B cell (primary cell): Measurements from ENCODE around the gene PRUNE1. TPM values are rescaled to one million over a fixed set of nuclear protein-coding genes. Genes with fewer than 3 reads are reported as not detected.

ENCODE experiments used
- ATAC-seq: fragments of 200-7000 bp; cut with Tn5 transposase; one replicate; pipeline ENCODE4 v1.10.0; 2021; ENCODE audit warnings: low read depth, mild to moderate bottlenecking, moderate number of reproducible peaks, moderate library complexity
- CTCF ChIA-PET: fragments of 350-600 bp; sonication (Branson Sonifier 250); formaldehyde crosslinking; loops from one replicate; lab custom pipeline; 2021; ENCODE audit warnings: antibody characterized with exemption, inconsistent platforms; lab: Charles Lee
- POLR2A ChIA-PET: fragments of 350-600 bp; sonication (Branson Sonifier 250); formaldehyde crosslinking; loops from one replicate; lab custom pipeline; 2021; ENCODE audit warnings: antibody characterized with exemption; lab: Charles Lee
- DNase-seq: peaks from one replicate; pipeline ENCODE4 v3.0.0; 2013
- H2AFZ ChIP-seq: 2 replicates; pipeline ENCODE4 v1.6.1; 2012; ENCODE audit warnings: mild to moderate bottlenecking, low read depth, low read length; ENCODE audit not compliant: insufficient read depth, poor library complexity, severe bottlenecking
- H3K27ac ChIP-seq, 2 donors: 1 replicate in 1 of 2; 2 replicates in 1 of 2; pipeline ENCODE4 v1.5.1; 2012 to 2013; ENCODE audit warnings: low read length in 2 of 2, mild to moderate bottlenecking in 2 of 2, moderate library complexity in 1 of 2
- H3K27me3 ChIP-seq, 4 experiments: fragments of 200-600 bp in 1 of 4; sonication (generic) in 1 of 4; replicated peaks in 1 of 4; 1 replicate in 2 of 4; 2 replicates in 2 of 4; pipeline versions ENCODE4 v1.6.1 to v1.7.0; 2013 to 2016; ENCODE audit warnings: low read length in 3 of 4, mild to moderate bottlenecking in 2 of 4, mixed read lengths in 1 of 4, moderate library complexity in 1 of 4; ENCODE audit not compliant: insufficient read depth in 4 of 4, control insufficient read depth in 3 of 4; ENCODE audit errors: control extremely low read depth in 1 of 4
- H3K36me3 ChIP-seq, 2 experiments: replicated peaks in 1 of 2; 1 replicate in 1 of 2; 2 replicates in 1 of 2; pipeline versions ENCODE4 v1.6.1 to v1.7.1; 2013; ENCODE audit warnings: low read length in 1 of 2; ENCODE audit not compliant: insufficient read depth in 2 of 2, control insufficient read depth in 1 of 2; ENCODE audit errors: control extremely low read depth in 1 of 2, extremely low read depth in 1 of 2
- H3K4me1 ChIP-seq, 2 donors: fragments of 200-600 bp in 1 of 2; sonication (generic) in 1 of 2; 1 replicate in 1 of 2; 2 replicates in 1 of 2; pipeline versions ENCODE4 v1.5.1 to v1.6.1; 2013 to 2017; ENCODE audit warnings: low read length in 2 of 2; ENCODE audit not compliant: control insufficient read depth in 2 of 2, insufficient read depth in 2 of 2
- H3K4me2 ChIP-seq: replicated peaks from 2 replicates; pipeline ENCODE3; 2012; ENCODE audit warnings: mild to moderate bottlenecking, low read depth, low read length; ENCODE audit not compliant: poor library complexity, severe bottlenecking
- H3K4me3 ChIP-seq, 5 experiments: fragments of 200-600 bp in 1 of 5; sonication (generic) in 1 of 5; 1 replicate in 3 of 5; 2 replicates in 2 of 5; pipeline versions ENCODE4 v1.5.1 to v1.7.0; 2011 to 2016; ENCODE audit warnings: low read length in 4 of 5, mild to moderate bottlenecking in 4 of 5, low read depth in 2 of 5, control low read depth in 1 of 5, moderate library complexity in 1 of 5; ENCODE audit not compliant: insufficient read depth in 1 of 5; ENCODE audit errors: control extremely low read depth in 1 of 5, extremely low read depth in 1 of 5
- H3K79me2 ChIP-seq: fragments of 200-600 bp; sonication (generic); one replicate; pipeline ENCODE4 v1.6.0; 2016; ENCODE audit warnings: low read length; ENCODE audit not compliant: control insufficient read depth, insufficient read depth
- H3K9ac ChIP-seq: fragments of 200-600 bp; sonication (generic); 2 replicates; pipeline ENCODE4 v1.6.1; 2017; ENCODE audit warnings: mild to moderate bottlenecking, low read length, moderate library complexity
- H3K9me3 ChIP-seq, 3 donors: one replicate each; pipeline versions ENCODE4 v1.6.1 to v1.7.1; 2013; ENCODE audit warnings: low read length in 2 of 3; ENCODE audit not compliant: control insufficient read depth in 2 of 3, insufficient read depth in 1 of 3; ENCODE audit errors: control extremely low read depth in 1 of 3
- H4K20me1 ChIP-seq: 2 replicates; pipeline ENCODE4 v1.6.0; 2012; ENCODE audit warnings: mild to moderate bottlenecking, low read length; ENCODE audit not compliant: insufficient read depth, control insufficient read depth, poor library complexity, severe bottlenecking
- H3K27ac Mint-ChIP-seq: one replicate; pipeline ENCODE4 v1.8.0; 2021; ENCODE audit warnings: mixed read lengths
- H3K27me3 Mint-ChIP-seq: one replicate; pipeline ENCODE4 v1.8.0; 2021; ENCODE audit warnings: mixed read lengths
- H3K4me1 Mint-ChIP-seq: one replicate; pipeline ENCODE4 v1.8.0; 2021; ENCODE audit warnings: mixed read lengths
- H3K4me3 Mint-ChIP-seq: one replicate; pipeline ENCODE4 v1.8.0; 2021; ENCODE audit warnings: mixed read lengths
- H3K9me3 Mint-ChIP-seq: one replicate; pipeline ENCODE4 v1.8.0; 2022; ENCODE audit warnings: mixed read lengths; ENCODE audit not compliant: insufficient read depth
- CTCF ChIP-seq: fragments of 200-600 bp; IDR thresholded peaks from one replicate; pipeline ENCODE4 v1.8.0; 2022; ENCODE audit warnings: antibody characterized with exemption, mild to moderate bottlenecking
- EZH2 ChIP-seq: IDR thresholded peaks from 2 replicates; pipeline ENCODE4 v1.6.1; 2012; ENCODE audit warnings: borderline replicate concordance, low read depth, mild to moderate bottlenecking, moderate library complexity, low read length; ENCODE audit not compliant: insufficient read depth, poor library complexity, severe bottlenecking
- WGBS: methylation state at CpG from one replicate; pipeline ENCODE4 v1.1.5; 2013; ENCODE audit warnings: missing lambda C conversion rate; ENCODE audit not compliant: insufficient coverage; 5-methylcytosine and 5-hydroxymethylcytosine counted together
- intact Hi-C: fragments of 100-400 bp; cut with micrococcal nuclease; formaldehyde crosslinking; loops from one replicate; pipeline ENCODE4 v1.10.0; 2022
- polyA plus RNA-seq: library from polyadenylated mRNA; depleted of rRNA; stranded (reverse); fragments of >200 nt; gene quantifications from 2 replicates; pipeline ENCODE4 v1.2.3, GENCODE V29; 2012
- total RNA-seq, 2 donors: library from RNA; stranded (reverse); fragments of 120-200 nt in 1 of 2; gene quantifications; 1 replicate in 1 of 2; 2 replicates in 1 of 2; pipeline versions ENCODE4 v1.2.3 to v1.2.4, GENCODE V29; 2013 to 2022

Gene PRUNE1
- total and polyA plus RNA-seq, 2 donors (not counting 1 experiment from before 2014, with no cell fraction given), result 15.9 to 21.3 TPM

- peak; percentile 63 for ATAC-seq
- H3K27me3 Mint-ChIP-seq, result no peaks in the 10 kb centered on the region
- H3K9me3 ChIP-seq, result no peaks in the 10 kb centered on the region
- TF ChIP-seq CTCF (no peak), EZH2 (no peak)
- H3K4me2 ChIP-seq, result peak overlapping the region; percentile 72
- ChIA-PET POLR2A (interaction anchor here (0.7 to 1.0 kb wide), 2 partner anchors 28 to 81 kb away, joined by 3 read pairs; no protein-coding TSS in a partner anchor), CTCF (interaction anchor here (0.7 to 5.7 kb wide), 10 partner anchors 9 to 512 kb away, joined by 3 to 23 read pairs (median 4); partner anchors contain the start of gene MINDY1)
- peak overlapping the region in 4 of 5 experiments; percentile 19 to 39 (median 34) for H3K4me3 ChIP-seq
- WGBS, result 14% methylated on average over 8 of the region's 11 CpGs
- H3K4me1 ChIP-seq, result peaks cover 39 to 54% of the 10 kb centered on the region in 2 donors
- peak overlapping the region; percentile 80 for H3K4me3 Mint-ChIP-seq
- H2AFZ ChIP-seq, result peak overlapping the region; percentile 48
- H3K27me3 ChIP-seq, result no peaks in the 10 kb centered on the region
- intact Hi-C loops, result loop anchor here (1.0 to 5.0 kb wide), 3 partner anchors 80 to 515 kb away; partner anchors contain the start of genes CDC42SE1 and ENSA
- peak; percentile 84 for DNase-seq
- peaks cover 26% of the 10 kb centered on the region for H3K79me2 ChIP-seq
- H3K9me3 Mint-ChIP-seq, result no peaks in the 10 kb centered on the region
- H3K36me3 ChIP-seq, result no peaks in the 10 kb centered on the region
- peaks cover 48% of the 10 kb centered on the region for H3K4me1 Mint-ChIP-seq
- H3K27ac ChIP-seq, result peak overlapping the region; percentile 40 to 59
- H3K9ac ChIP-seq, result peak overlapping the region; percentile 24
- H3K27ac Mint-ChIP-seq, result peak overlapping the region; percentile 83
- H4K20me1 ChIP-seq, result peaks cover 11% of the 10 kb centered on the region
Observed at GRCh38 chr1:150976879-150977694, 31.2 kb upstream of the PRUNE1 start.
